ENCODE data around the gene DEGS1. TPM values are rescaled to one million over a fixed set of nuclear protein-coding genes. Genes with fewer than 3 reads are reported as not detected.

DEGS1 gene
- total RNA-seq (45.2 and 64.2 TPM in 2 replicates), polyA plus RNA-seq (243 and 383 TPM in 2 replicates), polyA minus RNA-seq (ENCODE audit: low replicate concordance) (27.0 and 38.6 TPM in 2 replicates)
- polyA plus RNA-seq (2012): 94.1 and 134 TPM in 2 replicates

GRCh38 chr1:224182866-224183590 lies at the start of gene DEGS1:
Gene DEGS1 (plus strand): TSS chr1:224183240. CDS start chr1:224183337, 97 bp downstream.
- Histone ChIP-seq H3K79me2 (ENCODE audit: control insufficient read depth, insufficient read depth, low read length) (peaks cover 44% of the 10 kb centered on the region), H3K27ac (ENCODE audit: insufficient read depth, low read length) (peak within 1 kb of the TSS; percentile 85), H2AFZ (ENCODE audit: low read length) (peak within 1 kb of the TSS; percentile 43), H3K27me3 (ENCODE audit: control insufficient read depth, insufficient read depth, low read length) (no peaks in the 10 kb centered on the region), H3K4me2 (ENCODE audit: extremely low read depth, insufficient read depth, low read length) (peak within 1 kb of the TSS; percentile 59), H3K9me3 (ENCODE audit: control insufficient read depth, insufficient read depth, low read depth, low read length) (no peaks in the 10 kb centered on the region), H3K9ac (ENCODE audit: insufficient read depth, low read length) (peak within 1 kb of the TSS; percentile 87), H3K4me1 (ENCODE audit: control insufficient read depth, extremely low read depth, insufficient read depth, low read length) (no peaks in the 10 kb centered on the region), H3K36me3 (ENCODE audit: control insufficient read depth, insufficient read depth, low read length) (no peaks in the 10 kb centered on the region), H3K4me3 (replicated peaks in 1 of 4; ENCODE audit: control extremely low read depth in 1 of 4, insufficient read depth in 1 of 4, low read depth in 3 of 4, low read length in 4 of 4) (peak within 1 kb of the TSS; percentile 49 to 75 (median 70)), H4K20me1 (ENCODE audit: control insufficient read depth, extremely low read depth, insufficient read depth, low read length) (no peaks in the 10 kb centered on the region)
- TF ChIP-seq CTCF (conservative IDR thresholded peaks at IDR 0.05 in 1 of 2, IDR thresholded peaks at IDR 0.05 in 1 of 2; ENCODE audit: low read depth in 1 of 2, low read length in 2 of 2) (no peak), EZH2 (IDR thresholded peaks at IDR 0.05; ENCODE audit: low read length, missing control alignments) (no peak)
- peak; percentile 75 to 76 for DNase-seq (ENCODE audit: low read depth in 2 of 2)

- H3K27ac ChIP-seq (ENCODE audit: insufficient read depth, low read length): no peak overlapping the region
- H3K27me3 ChIP-seq (ENCODE audit: control insufficient read depth, insufficient read depth, low read length): no peaks in the 10 kb centered on the region
- TF ChIP-seq EZH2 (IDR thresholded peaks at IDR 0.05; ENCODE audit: low read length, missing control alignments) (no peak), CTCF (conservative IDR thresholded peaks at IDR 0.05 in 1 of 2, IDR thresholded peaks at IDR 0.05 in 1 of 2; ENCODE audit: low read depth in 1 of 2, low read length in 2 of 2) (no peak)
- H3K9me3 ChIP-seq (ENCODE audit: control insufficient read depth, insufficient read depth, low read depth, low read length): no peaks in the 10 kb centered on the region
- H3K4me1 ChIP-seq (ENCODE audit: control insufficient read depth, extremely low read depth, insufficient read depth, low read length): no peaks in the 10 kb centered on the region
- no peaks in the 10 kb centered on the region for H4K20me1 ChIP-seq (ENCODE audit: control insufficient read depth, extremely low read depth, insufficient read depth, low read length)
- no peak overlapping the region for H2AFZ ChIP-seq (ENCODE audit: low read length)
- no peak overlapping the region for H3K9ac ChIP-seq (ENCODE audit: insufficient read depth, low read length)
- H3K36me3 ChIP-seq (ENCODE audit: control insufficient read depth, insufficient read depth, low read length): peaks cover 4% of the 10 kb centered on the region
- no peak overlapping the region for H3K4me2 ChIP-seq (ENCODE audit: extremely low read depth, insufficient read depth, low read length)
- peaks cover 8% of the 10 kb centered on the region for H3K79me2 ChIP-seq (ENCODE audit: control insufficient read depth, insufficient read depth, low read length)
- H3K4me3 ChIP-seq (replicated peaks in 1 of 4; ENCODE audit: control extremely low read depth in 1 of 4, insufficient read depth in 1 of 4, low read depth in 3 of 4, low read length in 4 of 4): no peak overlapping the region
- no peak for DNase-seq (ENCODE audit: low read depth in 2 of 2)
These were observed 49.2 kb upstream of the DEGS1 start for GRCh38 chr1:224133741-224134299.

- no peaks in the 10 kb centered on the region for H3K27me3 ChIP-seq (ENCODE audit: control insufficient read depth, insufficient read depth, low read length)
- no peaks in the 10 kb centered on the region for H3K4me1 ChIP-seq (ENCODE audit: control insufficient read depth, extremely low read depth, insufficient read depth, low read length)
- no peaks in the 10 kb centered on the region for H4K20me1 ChIP-seq (ENCODE audit: control insufficient read depth, extremely low read depth, insufficient read depth, low read length)
- no peak overlapping the region for H3K27ac ChIP-seq (ENCODE audit: insufficient read depth, low read length)
- no peaks in the 10 kb centered on the region for H3K36me3 ChIP-seq (ENCODE audit: control insufficient read depth, insufficient read depth, low read length)
- no peaks in the 10 kb centered on the region for H3K9me3 ChIP-seq (ENCODE audit: control insufficient read depth, insufficient read depth, low read depth, low read length)
- H3K9ac ChIP-seq (ENCODE audit: insufficient read depth, low read length): no peak overlapping the region
- no peak for DNase-seq (ENCODE audit: low read depth in 2 of 2)
- no peak for TF ChIP-seq EZH2 (IDR thresholded peaks at IDR 0.05; ENCODE audit: low read length, missing control alignments)
- TF ChIP-seq CTCF (conservative IDR thresholded peaks at IDR 0.05 in 1 of 2, IDR thresholded peaks at IDR 0.05 in 1 of 2; ENCODE audit: low read depth in 1 of 2, low read length in 2 of 2): no peak
- no peaks in the 10 kb centered on the region for H3K79me2 ChIP-seq (ENCODE audit: control insufficient read depth, insufficient read depth, low read length)
- no peak overlapping the region for H3K4me2 ChIP-seq (ENCODE audit: extremely low read depth, insufficient read depth, low read length)
- no peak overlapping the region for H2AFZ ChIP-seq (ENCODE audit: low read length)
- H3K4me3 ChIP-seq (replicated peaks in 1 of 4; ENCODE audit: control extremely low read depth in 1 of 4, insufficient read depth in 1 of 4, low read depth in 3 of 4, low read length in 4 of 4): no peak overlapping the region
These were observed 45.5 kb upstream of the DEGS1 start for GRCh38 chr1:224137518-224137917.

Data from fibroblast of lung (primary cell).